Astrocyte of the hippocampus (primary cell): Measurements from ENCODE around the gene MYO9A.
"Not testable (repeated sequence)": the region's sequence is repeated elsewhere in the genome, so short reads cannot be mapped to it uniquely, and the experiment has no call there.

Experiments
- DNase-seq: peaks from one replicate; pipeline ENCODE4 v3.0.0; 2011; ENCODE audit warnings: low read depth, low spot score

The MYO9A gene

DNA sequence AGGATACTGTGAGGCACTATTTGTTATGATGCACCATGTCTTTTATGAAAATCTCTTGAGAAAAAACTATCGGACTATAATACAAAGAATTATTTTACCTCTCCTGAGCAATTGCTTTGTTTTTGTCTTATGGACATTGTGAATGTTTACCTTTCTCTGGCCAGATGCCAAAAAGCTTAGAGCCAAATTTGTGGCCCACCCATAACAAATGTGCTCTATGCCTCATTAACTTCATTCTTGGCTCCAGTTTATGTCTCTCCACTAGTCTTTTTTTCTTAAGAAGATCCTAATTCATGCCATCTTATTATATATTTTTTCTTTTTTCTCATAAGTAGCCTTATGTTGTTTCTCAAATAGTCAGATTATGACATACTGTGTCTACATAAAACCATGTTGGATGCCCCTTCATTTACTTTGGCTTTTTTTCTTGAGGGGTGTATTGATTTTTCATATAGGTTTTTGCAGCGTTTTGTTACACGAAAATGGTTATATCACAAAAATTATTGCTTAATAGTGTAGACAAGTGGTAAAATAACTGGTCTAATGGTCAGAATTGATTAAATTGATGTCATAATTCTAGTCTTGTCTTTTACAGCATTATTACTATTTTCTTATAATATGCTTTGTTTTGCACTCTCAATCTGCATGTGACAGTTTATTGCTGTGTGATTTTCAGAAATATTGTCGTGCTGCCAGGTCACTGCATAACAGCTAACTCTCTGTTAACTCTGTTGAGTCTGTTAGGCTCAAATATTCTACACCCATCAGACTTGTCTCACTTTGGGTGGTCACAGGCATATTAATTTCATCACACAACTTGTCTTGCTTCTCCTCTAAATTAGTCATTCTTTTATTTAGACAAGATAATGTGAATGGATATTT lies 18.5 kb upstream of the MYO9A start:
- DNase-seq, result no peak

DNA sequence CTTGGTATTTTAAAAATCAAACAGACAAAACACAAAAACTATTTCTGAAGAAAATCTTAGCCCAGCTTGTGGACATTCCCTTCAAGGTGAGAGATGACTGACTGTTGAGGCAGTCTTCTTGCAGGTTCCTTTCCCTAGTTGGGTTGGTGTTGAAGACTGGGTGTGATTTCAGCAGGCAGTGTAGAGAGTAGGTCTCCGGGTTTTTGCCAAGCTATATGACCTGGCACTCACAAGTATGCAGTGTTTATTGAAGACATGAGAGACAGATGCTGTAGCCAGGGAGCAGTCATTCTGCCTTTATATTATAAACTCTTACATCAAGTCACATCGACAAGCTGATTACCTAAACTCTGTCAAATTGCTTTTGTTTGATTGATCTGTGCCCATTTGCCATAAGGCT lies 17.8 kb upstream of the MYO9A start:
- DNase-seq, result no peak

DNA sequence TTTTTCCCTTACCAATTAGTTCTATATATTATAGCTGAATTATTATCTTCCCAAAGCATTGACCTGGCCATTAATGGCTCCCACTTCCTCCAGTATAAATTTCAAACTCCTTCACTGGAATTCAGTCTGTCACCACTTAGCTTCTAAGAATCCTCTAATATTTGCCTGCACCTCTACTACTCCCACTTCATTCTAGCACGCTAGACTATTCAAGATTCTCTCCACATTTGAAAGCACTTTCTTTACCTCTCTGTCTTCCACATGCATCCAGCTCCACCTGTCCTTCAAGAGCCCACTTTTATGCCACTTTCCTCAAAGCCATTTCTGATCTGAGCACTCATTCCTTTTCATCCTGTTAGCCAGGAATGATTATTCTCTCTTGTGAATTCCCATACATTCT lies 15.3 kb upstream of the MYO9A start:
- no peak for DNase-seq

DNA sequence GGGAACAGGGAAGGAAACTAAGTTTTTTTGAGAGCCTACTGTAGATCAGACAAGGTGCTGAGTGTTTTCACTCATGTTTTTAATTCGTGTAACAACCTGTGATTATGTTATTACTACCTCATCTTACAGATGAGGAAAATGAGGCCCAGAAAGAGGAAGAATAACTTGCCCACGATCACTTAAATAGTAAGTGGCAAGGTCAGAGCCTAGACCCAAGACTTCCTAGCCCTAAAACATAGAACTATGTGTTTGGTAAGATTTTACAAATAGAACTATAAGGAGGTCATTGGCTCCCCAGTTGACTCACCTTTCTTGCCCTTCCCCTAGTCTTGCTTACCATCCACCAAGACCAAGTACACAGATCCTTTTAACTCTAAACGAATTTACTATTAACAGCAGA lies 14.0 kb upstream of the MYO9A start:
- DNase-seq, result no peak

DNA sequence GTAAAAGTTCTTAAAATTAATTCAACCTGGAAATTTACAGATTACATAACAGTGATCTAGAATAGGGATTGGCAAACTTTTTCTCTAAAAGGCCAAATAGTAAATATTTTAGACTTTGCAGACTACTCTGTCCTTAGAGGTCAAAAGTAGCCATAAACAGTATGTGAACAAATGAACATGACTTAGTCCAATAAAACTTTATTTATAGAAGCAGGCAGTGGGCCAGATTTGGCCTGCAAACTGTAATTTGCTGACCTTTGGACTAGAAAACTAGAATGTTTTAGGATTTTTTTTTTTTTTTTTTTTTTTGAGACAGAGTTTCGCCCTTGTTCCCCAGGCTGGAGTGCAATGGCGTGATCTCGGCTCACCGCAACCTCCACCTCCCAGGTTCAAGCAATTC lies 12.3 kb upstream of the MYO9A start:
- no peak for DNase-seq

DNA sequence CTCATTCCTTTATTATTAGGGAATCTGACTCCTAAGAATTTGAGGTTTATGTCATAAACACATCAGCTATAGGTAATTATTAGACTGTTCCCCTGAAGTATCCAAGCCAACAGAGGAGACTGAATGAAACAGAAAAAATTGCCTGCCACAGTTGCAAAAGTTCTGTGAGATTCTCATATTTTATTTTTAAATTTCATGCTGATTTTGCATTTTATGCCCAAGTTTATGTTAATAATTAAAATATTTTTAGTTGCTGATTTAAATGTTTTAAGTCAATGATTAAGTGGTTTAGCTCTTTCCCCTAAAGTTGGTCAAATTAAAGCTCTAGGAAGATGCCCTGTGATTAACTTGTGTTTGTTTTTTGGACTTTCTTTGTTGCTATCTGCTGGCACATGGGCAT lies 10.4 kb upstream of the MYO9A start:
- no peak for DNase-seq

DNA sequence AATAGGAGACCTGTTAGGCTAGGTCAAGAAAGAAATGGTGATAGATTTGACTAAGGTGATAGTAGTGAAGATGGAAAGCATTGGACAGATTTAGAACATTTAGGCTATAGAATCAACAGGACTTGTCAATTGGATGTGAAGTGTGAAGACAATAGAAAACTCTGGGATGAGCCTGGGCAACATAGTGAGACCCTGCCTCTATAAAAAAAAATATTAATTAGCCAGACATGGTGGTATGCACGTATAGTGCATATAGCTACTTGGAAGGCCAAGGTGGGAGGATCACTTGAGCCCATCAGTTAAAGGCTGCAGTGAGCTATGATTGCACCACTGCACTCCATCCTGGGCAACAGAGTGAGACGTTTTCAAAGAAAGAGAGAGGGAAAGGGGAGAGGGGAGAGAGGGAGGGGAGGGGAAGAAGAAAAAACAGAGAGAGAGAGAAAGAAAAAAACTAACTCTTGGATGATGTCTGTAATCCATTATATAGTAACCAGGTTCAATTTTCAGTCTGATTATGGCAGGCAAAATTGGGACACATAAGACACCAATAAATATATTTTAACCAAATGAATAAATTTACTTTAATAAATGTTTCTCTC lies 9.9 kb upstream of the MYO9A start:
- no peak for DNase-seq

DNA sequence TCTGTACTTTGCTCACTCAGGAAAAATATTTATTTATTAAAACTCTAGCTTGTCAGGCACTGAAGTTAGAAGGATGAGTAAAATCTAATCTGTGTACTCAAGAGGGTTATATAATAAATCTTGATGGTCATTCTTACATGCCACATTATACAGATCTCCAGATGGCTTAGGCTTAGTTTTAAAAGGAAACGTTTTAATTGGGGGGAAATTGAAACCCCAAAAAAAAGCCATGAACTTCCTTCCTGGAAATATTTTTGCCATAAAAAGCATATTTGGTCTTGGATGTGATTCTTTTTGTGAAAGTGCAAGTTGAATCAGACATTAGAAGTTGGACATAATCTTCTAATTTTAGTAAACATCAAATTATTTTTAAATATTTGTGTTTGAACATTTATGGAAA lies 6.3 kb upstream of the MYO9A start:
- DNase-seq, result no peak

GRCh38 chr15:72117486-72118016 lies 399 bp downstream of the MYO9A start:
- DNase-seq, result peak; percentile 89

GRCh38 chr15:72116731-72117485 lies 1.0 kb downstream of the MYO9A start:
- peak; percentile 56 for DNase-seq

GRCh38 chr15:72113347-72114031 lies 4.5 kb downstream of the MYO9A start:
- DNase-seq, result no peak

- DNase-seq, result no peak
Measured at GRCh38 chr15:72112805-72113204, 5.1 kb downstream of the MYO9A start.

GRCh38 chr15:72112116-72112515 lies 5.8 kb downstream of the MYO9A start:
- no peak for DNase-seq

DNA sequence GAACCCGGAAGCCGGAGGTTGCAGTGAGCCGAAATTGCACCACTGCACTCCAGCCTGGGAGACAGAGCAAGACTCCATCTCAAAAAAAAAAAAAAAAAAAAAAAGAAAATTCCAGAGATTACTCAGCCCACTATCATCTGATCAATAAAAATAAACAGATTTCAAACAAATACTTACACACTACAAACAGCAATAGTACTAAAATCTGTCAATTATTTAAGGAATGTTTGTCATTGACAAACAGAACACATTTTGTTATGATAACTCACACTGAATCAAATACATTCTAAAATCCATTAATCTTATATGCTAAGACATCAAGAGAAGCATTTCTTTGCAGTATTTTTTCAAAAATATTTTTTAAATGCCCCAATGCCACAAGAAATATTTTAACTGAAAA lies 7.6 kb downstream of the MYO9A start:
- DNase-seq, result no peak

DNA sequence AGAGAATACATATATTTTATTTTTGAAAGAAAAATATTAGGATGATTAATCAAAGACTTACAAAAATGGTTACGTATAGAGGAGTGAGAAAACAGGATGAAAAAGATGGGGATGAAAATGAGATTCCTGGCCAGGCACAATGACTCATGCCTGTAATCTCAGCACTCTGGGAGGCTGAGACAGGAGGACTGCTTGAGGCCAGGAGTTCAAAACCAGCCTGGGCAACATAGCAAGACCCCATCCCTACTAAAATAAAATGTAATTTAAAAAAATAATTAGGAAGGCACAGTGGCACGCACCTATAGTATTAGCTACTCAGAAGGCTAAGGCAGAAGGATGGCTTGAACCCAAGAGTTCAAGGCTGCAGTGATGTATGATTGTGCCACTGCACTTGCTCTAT lies 11.9 kb downstream of the MYO9A start:
- DNase-seq, result no peak

- DNase-seq, result no peak
Measured at GRCh38 chr15:72105111-72105510, 12.8 kb downstream of the MYO9A start.

DNA sequence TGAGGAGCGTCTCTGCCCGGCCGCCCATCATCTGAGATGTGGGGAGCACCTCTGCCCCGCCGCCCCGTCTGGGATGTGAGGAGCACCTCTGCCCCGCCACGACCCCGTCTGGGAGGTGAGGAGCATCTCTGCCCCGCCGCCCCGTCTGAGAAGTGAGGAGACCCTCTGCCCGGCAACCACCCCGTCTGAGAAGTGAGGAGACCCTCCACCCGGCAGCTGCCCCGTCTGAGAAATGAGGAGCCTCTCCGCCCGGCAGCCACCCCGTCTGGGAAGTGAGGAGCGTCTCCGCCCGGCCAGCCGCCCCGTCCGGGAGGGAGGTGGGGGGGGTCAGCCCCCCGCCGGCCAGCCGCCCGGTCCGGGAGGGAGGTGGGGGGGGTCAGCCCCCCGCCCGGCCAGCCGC lies 17.4 kb downstream of the MYO9A start:
- not testable (repeated sequence) for DNase-seq

DNA sequence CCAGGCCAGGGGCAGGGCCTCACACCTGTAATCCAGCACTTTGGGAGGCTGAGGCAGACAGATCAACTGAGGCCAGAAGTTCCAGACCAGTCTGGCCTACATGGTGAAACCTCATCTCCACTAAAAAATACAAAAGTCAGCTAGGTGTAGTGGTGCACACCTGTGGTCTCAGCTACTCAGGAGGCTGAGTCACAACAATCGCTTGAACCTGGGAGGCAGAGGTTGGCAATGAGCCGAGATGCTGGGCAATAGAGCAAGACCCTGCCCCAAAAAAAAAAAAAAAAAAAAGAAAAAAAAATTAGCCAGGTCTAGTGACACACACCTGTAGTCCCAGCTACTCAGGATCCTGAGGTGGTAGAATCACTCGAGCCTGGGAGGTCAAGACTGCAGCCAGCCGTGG lies 18.8 kb downstream of the MYO9A start:
- no peak for DNase-seq

DNA sequence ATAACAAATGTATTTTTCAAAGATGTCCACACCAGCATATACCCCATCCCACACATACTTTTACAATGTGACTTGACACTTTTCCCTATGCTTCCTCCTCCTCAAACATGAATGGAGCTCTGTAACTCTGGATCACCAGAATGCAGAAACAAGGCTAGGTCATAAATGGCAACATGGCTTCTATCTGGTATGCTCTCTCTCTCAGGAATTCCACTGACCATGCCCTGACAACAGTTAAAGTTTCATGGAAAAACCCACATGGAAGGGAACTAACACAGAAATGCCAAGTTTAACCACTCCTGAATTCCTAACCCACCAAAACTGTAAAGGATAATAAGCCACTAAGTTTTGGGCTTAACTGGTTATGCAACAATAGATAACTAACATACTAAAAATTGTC lies 19.9 kb downstream of the MYO9A start:
- peak; percentile 67 for DNase-seq

DNA sequence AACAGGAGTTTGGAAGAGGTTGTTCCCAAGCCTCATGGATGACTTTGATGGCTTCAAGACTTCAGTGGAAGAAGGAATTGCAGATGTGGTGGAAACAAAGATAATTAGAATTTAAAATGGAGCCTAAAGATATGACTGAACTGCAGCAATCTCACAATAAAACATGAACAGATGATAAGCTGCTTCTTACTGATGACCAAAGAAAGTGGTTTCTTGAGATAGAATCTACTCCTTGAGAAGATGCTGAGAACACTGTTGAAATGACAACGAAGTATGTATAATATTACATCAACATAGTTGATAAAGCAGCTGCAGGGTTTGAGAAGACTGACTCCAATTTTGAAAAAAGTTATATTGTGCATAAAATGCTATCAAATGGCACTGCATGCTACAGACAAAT lies 21.2 kb downstream of the MYO9A start:
- DNase-seq, result no peak

- DNase-seq, result no peak
Measured at GRCh38 chr15:72092691-72093090, 25.3 kb downstream of the MYO9A start.

- DNase-seq, result no peak
Measured at GRCh38 chr15:72092006-72092405, 25.9 kb downstream of the MYO9A start.
